Subcutaneous abdominal adipose tissue (tissue), 5 donors: ENCODE results near the gene YJEFN3.

Experiments
- H3K27ac ChIP-seq: one replicate; pipeline ENCODE4 v1.7.0; 2013; ENCODE audit warnings: low read depth, mild to moderate bottlenecking, inconsistent platforms, low read length, moderate library complexity
- H3K27me3 ChIP-seq, 5 donors: one replicate each; pipeline ENCODE4 v1.7.0; 2013; ENCODE audit warnings: low read length in 5 of 5, inconsistent platforms in 1 of 5; ENCODE audit not compliant: control insufficient read depth in 5 of 5, insufficient read depth in 4 of 5
- H3K36me3 ChIP-seq, 5 donors: one replicate each; pipeline ENCODE4 v1.7.0; 2013; ENCODE audit warnings: low read length in 5 of 5; ENCODE audit not compliant: control insufficient read depth in 5 of 5, insufficient read depth in 5 of 5
- H3K4me1 ChIP-seq, 5 donors: one replicate each; pipeline ENCODE4 v1.7.0; 2013; ENCODE audit warnings: low read length in 5 of 5, mild to moderate bottlenecking in 3 of 5, moderate library complexity in 1 of 5; ENCODE audit not compliant: control insufficient read depth in 5 of 5, insufficient read depth in 5 of 5
- H3K4me3 ChIP-seq, 5 donors: one replicate each; pipeline ENCODE4 v1.7.0; 2013; ENCODE audit warnings: low read length in 5 of 5, low read depth in 1 of 5
- H3K9ac ChIP-seq, 5 donors: one replicate each; pipeline ENCODE4 v1.7.0; 2013; ENCODE audit warnings: low read length in 5 of 5, mild to moderate bottlenecking in 4 of 5, moderate library complexity in 3 of 5
- H3K9me3 ChIP-seq, 5 donors: one replicate each; pipeline ENCODE4 v1.7.0; 2013; ENCODE audit warnings: low read length in 5 of 5; ENCODE audit not compliant: control insufficient read depth in 5 of 5
- donor health status: healthy.
- donor health status: healthy.
- donor health status: healthy.
- donor health status: healthy.
- donor health status: healthy.

YJEFN3 gene

GRCh38 chr19:19499272-19499995 is 29.3 kb upstream of the YJEFN3 start:
- no peak overlapping the region for H3K9ac ChIP-seq
- no peaks in the 10 kb centered on the region for H3K4me1 ChIP-seq
- no peak overlapping the region for H3K27ac ChIP-seq
- H3K9me3 ChIP-seq: no peaks in the 10 kb centered on the region
- no peak overlapping the region for H3K4me3 ChIP-seq
- peaks cover 0 to 96% (median 93%) of the 10 kb centered on the region in 5 donors for H3K36me3 ChIP-seq
- no peaks in the 10 kb centered on the region for H3K27me3 ChIP-seq

GRCh38 chr19:19500975-19501644 is 27.6 kb upstream of the YJEFN3 start:
- H3K9me3 ChIP-seq: no peaks in the 10 kb centered on the region
- peaks cover 0 to 99% (median 97%) of the 10 kb centered on the region in 5 donors for H3K36me3 ChIP-seq

GRCh38 chr19:19501798-19502197 is 26.9 kb upstream of the YJEFN3 start:
- H3K4me3 ChIP-seq: no peak overlapping the region
- H3K27me3 ChIP-seq: no peaks in the 10 kb centered on the region
- H3K36me3 ChIP-seq: peaks cover 0 to 97% (median 94%) of the 10 kb centered on the region in 5 donors
- no peak overlapping the region for H3K27ac ChIP-seq
- H3K9me3 ChIP-seq: no peaks in the 10 kb centered on the region
- H3K9ac ChIP-seq: no peak overlapping the region
- H3K4me1 ChIP-seq: no peaks in the 10 kb centered on the region

More at GRCh38 chr19:19500975-19501644, 27.6 kb upstream of the YJEFN3 start:
- Histone ChIP-seq H3K4me1 (no peaks in the 10 kb centered on the region), H3K4me3 (no peak overlapping the region), H3K27me3 (no peaks in the 10 kb centered on the region), H3K27ac (no peak overlapping the region), H3K9ac (no peak overlapping the region)

GRCh38 chr19:19502281-19502680 is 26.4 kb upstream of the YJEFN3 start:
- Histone ChIP-seq H3K9ac (no peak overlapping the region), H3K36me3 (peaks cover 0 to 95% (median 91%) of the 10 kb centered on the region in 5 donors), H3K9me3 (no peaks in the 10 kb centered on the region), H3K27me3 (no peaks in the 10 kb centered on the region), H3K4me1 (no peaks in the 10 kb centered on the region), H3K4me3 (no peak overlapping the region), H3K27ac (no peak overlapping the region)

- Histone ChIP-seq H3K9me3 (no peaks in the 10 kb centered on the region), H3K4me3 (no peak overlapping the region), H3K27ac (no peak overlapping the region), H3K4me1 (no peaks in the 10 kb centered on the region), H3K27me3 (no peaks in the 10 kb centered on the region), H3K9ac (no peak overlapping the region), H3K36me3 (peaks cover 0 to 96% (median 92%) of the 10 kb centered on the region in 5 donors)
Observed at GRCh38 chr19:19502808-19503602, 25.7 kb upstream of the YJEFN3 start.

- no peak overlapping the region for H3K9ac ChIP-seq
- no peaks in the 10 kb centered on the region for H3K27me3 ChIP-seq
- H3K9me3 ChIP-seq: no peaks in the 10 kb centered on the region
- H3K4me1 ChIP-seq: no peaks in the 10 kb centered on the region
- peaks cover 0 to 79% (median 75%) of the 10 kb centered on the region in 5 donors for H3K36me3 ChIP-seq
- no peak overlapping the region for H3K4me3 ChIP-seq
- H3K27ac ChIP-seq: no peak overlapping the region
Observed at GRCh38 chr19:19504754-19505668, 23.7 kb upstream of the YJEFN3 start.

GRCh38 chr19:19505669-19506326 is 22.9 kb upstream of the YJEFN3 start:
- Histone ChIP-seq H3K27me3 (no peaks in the 10 kb centered on the region), H3K9ac (no peak overlapping the region), H3K9me3 (no peaks in the 10 kb centered on the region), H3K27ac (no peak overlapping the region), H3K4me3 (no peak overlapping the region), H3K4me1 (no peaks in the 10 kb centered on the region), H3K36me3 (peaks cover 0 to 71% (median 68%) of the 10 kb centered on the region in 5 donors)

GRCh38 chr19:19506592-19506991 is 22.1 kb upstream of the YJEFN3 start:
- Histone ChIP-seq H3K4me3 (no peak overlapping the region), H3K36me3 (peaks cover 0 to 63% (median 60%) of the 10 kb centered on the region in 5 donors)

GRCh38 chr19:19507354-19507753 is 21.4 kb upstream of the YJEFN3 start:
- Histone ChIP-seq H3K4me1 (no peaks in the 10 kb centered on the region), H3K9me3 (no peaks in the 10 kb centered on the region), H3K27me3 (no peaks in the 10 kb centered on the region), H3K27ac (no peak overlapping the region), H3K4me3 (no peak overlapping the region), H3K9ac (no peak overlapping the region), H3K36me3 (peaks cover 0 to 56% (median 52%) of the 10 kb centered on the region in 5 donors)

More at GRCh38 chr19:19506592-19506991, 22.1 kb upstream of the YJEFN3 start:
- Histone ChIP-seq H3K9me3 (no peaks in the 10 kb centered on the region), H3K9ac (no peak overlapping the region), H3K27me3 (no peaks in the 10 kb centered on the region), H3K4me1 (no peaks in the 10 kb centered on the region), H3K27ac (no peak overlapping the region)
